ENCODE results near the gene PCSK7.

DNA sequence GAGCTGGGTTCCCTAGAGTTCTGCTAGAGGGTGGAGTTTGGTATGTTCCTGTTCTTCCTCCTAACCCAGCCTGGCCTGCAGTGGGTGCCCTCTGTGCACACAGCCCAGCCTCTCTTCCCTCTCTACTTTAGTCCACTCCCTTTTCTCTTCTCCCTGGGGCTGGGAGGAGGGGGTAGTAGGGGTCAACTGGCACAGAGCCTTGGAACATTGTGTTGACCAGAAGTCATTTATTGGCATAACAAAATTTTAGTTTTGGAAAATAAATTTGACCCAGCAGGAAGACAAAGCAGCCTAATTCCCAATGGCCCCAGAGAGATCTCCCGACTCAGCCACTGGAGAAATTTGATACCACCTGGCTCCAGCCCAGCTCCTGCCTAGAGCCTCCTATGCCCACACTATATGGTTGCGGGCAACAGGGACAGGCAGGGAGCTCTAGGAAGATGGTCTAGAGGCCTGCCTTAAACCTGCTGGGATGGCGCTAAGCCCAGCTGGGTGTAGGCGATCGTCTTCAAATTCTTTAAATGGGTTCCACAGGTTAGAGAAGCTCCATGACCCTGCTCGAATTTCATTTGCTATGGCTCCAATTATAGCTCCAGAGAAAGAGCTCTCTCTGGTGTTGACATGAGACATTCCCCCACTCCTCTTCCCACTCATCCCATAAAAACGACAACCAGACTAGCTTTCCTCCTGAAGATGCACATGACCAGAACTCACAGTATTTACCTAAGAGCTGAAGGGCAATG, 9.9 kb downstream of the PCSK7 start:
- TF ChIP-seq CTCF (IDR thresholded peaks at IDR 0.05): no peak
- no peak for TF ChIP-seq POLR2A (IDR thresholded peaks at IDR 0.05)
